Dermis microvascular lymphatic vessel endothelial cell (primary cell): ENCODE data around the gene CORIN. TPM values are rescaled to one million over a fixed set of nuclear protein-coding genes. Genes with fewer than 3 reads are reported as not detected.

ENCODE experiments used
- DNase-seq, 2 donors: peaks; one replicate each; pipeline versions ENCODE4 v3.0.0 to v3.0.0-alpha.2; 2010; ENCODE audit warnings: low read depth in 2 of 2
- total RNA-seq: library from RNA; depleted of rRNA; stranded (reverse); fragments of >200 nt; gene quantifications from 2 replicates; pipeline ENCODE4 v1.2.1, GENCODE V29; 2014

Gene CORIN
- total RNA-seq, 1 donor from 2014 or later = under 0.01 TPM

DNA sequence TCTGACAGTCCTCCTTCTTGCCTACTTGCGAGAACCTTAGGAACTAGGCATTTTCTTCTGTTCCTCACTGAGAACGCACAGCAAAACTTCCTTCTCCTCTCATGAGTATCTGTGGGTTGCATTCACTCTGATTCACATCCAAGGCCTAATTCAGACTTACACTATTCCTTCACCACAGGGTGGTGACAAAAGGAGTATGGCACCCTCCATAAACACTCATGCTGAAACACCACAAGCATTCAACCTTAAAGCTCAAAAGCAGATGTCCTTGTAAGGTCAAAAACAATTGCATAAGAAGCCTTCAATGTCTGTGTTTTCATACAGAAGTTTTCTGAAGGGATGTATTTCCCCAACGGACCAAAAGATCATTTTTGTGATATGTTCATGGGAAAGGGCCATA lies 147.3 kb downstream of the CORIN start:
- DNase-seq = no peak

GRCh38 chr4:47686294-47686872 lies 151.5 kb downstream of the CORIN start:
- peak; percentile 22 to 59 for DNase-seq

DNA sequence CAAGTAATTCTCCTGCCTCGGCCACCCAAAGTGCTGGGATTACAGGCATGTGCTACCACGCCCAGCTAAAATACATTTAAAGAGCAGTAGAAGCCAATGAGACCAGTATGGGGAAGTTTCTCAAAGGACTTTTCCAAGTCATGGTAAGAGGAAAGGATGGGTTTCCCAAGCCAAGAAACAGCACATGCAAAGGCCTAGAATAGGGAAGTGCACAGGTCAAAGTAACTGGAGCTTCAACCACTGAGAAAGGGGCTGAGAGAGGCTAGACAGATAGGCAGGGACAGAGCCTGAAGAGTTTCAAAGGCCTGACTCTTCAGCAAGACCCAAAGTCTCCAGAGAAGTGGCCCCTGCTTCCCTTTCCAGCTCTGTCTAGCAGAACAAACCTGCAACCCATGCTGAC lies 162.1 kb downstream of the CORIN start:
- DNase-seq = no peak

DNA sequence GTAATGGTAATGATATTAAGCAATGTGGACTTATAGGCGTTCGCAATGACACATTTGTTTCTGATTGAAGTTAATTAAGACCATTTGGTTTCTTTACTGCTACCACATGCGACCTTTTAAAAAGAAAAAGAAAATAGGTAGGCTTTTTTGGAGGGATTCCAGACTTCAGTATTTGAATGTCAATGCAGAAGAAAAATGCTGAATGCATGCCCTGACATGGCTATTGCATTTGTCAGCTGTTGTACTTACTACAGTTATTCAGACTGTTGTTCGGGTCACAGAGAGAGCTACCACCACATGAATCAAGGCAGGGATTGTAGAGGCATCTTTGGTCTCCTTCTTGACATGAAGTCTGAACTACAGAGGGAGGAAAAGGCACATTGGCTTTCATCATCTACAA lies 163.7 kb downstream of the CORIN start:
- no peak for DNase-seq

DNA sequence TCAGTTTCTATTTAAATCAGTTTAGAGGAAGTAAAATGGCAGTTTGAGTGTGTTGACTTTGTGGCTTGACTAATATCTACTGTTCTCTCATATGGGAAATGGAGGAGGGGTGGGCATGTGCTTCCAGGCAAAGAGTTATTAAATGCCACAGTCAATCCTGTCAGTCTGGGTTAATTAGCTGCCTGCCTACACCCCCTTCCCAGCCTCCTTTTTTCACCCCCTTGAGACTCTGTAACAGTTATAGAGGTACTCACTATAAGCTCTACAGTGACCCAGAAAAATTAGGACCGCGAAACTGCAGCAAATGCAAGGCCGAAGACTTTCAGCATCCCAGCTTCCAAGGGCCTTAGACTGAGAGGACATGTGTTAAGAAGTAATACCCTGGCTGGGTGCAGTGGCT lies 165.2 kb downstream of the CORIN start:
- no peak for DNase-seq

- DNase-seq = no peak
These were observed 167.9 kb downstream of the CORIN start for GRCh38 chr4:47669946-47670345.

DNA sequence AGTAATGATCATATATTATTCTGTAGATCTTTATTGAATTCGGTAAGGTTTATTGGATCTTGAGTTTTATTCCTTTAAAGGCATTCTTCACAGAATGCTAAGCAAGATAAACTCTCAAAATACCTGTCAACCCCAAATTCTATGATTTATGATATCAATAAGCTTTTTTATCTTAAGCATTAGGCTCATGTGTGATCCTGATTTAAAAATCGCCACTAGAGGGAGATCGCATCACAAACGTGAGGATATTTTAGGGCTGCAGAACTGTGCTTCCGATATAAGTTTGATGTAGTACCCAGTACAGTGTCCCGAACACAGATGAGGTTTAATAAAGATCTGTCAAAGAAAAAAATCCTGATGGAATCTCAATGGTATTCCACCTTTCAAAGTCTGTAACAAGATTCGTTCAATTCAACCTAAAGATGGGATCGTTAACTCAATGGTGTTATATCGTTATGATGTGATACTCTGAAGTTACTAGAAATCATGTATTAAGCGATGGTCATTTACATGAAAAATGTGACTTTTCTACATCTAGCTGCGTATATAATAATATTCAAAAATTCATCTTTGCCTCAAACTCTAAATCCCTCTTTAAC lies 169.0 kb downstream of the CORIN start:
- DNase-seq = peak; percentile 38 to 56

DNA sequence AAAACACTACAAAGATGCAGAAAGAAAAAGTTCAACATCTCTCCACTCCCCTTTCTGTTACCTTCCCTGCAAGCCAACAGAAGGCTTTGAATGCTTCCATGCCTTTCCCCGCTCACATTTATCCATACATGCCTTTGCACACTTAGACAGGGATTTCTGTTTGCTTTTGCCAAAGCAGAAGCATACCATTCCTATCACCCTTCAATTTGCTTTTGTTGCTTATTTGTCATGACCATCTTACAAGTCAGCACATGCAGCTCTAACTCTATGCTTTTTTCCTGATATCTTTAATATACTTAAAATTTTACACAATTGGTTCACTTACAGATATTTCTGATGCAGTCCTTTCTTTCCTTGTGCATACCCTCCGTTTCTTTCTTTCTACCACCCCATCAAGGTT lies 169.6 kb downstream of the CORIN start:
- DNase-seq = no peak

DNA sequence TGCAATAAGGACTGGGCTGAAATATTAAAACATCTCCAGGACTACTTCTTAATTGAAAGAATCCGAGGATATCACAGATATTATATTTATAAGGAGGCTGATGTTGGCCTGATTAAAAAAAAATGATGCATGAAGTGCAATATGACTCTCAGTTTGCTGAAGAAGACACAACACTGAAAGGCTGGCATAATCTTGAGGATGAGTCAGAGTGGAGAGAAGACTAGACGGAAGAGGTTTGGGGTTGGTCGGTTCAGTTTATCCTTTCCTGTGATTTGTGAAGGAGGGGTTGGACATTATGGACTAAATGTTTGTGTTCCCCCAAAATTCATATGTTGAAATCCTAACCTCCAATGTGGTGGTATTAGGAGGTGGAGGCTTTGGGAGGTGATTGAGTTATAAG lies 170.3 kb downstream of the CORIN start:
- DNase-seq = no peak

DNA sequence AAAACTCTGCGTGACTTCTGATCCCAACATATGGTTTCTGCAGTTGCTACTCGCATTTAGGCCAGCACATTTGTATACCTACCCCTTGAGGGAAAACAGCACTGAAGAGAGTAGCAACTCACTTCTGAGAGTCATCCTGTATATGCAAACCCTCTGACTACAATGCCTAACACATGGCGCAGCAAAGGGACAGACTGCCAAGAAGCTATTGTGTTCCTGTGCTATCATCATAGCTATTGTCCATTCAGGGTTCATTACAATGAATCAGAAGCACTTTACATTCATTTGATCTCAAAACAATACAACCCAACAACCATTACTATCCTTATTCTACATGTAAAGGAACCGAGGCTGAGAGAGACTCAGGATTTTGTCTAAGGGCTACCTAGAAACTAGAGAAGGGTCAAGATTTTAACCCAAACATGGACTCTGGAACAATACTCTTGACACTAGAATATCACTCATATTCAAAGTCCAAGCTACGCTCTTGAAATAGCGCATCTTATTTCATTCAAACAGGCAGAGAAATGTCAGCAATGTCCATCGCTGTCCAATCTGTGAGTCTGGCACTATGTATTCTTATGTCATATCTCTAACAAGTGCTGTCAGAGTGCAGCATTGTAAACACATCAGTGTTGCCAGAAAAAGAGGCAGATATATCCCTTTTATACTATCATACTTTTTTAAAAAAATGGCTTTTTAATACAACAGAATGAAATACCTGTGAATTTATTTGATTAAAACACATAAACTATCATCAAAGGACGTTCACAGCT lies 173.6 kb downstream of the CORIN start:
- no peak for DNase-seq

- DNase-seq = peak in 1 of 2 donors; percentile 22
These were observed 174.9 kb downstream of the CORIN start for GRCh38 chr4:47662975-47663374.

GRCh38 chr4:47661741-47662140 lies 176.1 kb downstream of the CORIN start:
- DNase-seq = no peak

GRCh38 chr4:47659342-47659741 lies 178.5 kb downstream of the CORIN start:
- no peak for DNase-seq

GRCh38 chr4:47654972-47655693 lies 182.7 kb downstream of the CORIN start:
- no peak for DNase-seq

GRCh38 chr4:47652092-47652491 lies 185.8 kb downstream of the CORIN start:
- no peak for DNase-seq

GRCh38 chr4:47651231-47651630 lies 186.6 kb downstream of the CORIN start:
- DNase-seq = no peak

DNA sequence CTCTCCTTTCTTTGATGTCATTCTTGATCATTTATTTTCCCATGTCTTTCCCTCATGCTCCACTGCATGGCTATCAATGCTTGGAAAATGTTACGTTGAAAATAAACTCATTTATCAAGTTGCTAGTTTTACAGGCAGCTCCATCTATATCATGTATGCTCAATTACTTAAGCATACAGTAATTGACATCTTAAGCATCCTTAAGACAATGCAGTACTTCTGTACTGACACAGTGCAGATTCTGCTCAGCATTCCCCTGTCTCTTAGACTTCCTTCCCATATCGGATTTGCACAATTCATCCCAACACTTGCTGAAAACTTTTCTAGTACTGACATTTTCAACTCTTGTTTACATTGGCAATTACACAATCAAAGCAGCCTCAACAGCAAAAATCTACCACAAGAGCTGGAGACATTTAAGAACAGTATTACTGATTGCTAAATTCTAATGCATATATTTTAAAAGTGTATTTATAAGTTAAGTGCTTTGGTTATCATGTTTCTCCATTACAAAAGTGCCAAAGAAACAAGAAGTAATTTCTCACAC lies 187.2 kb downstream of the CORIN start:
- DNase-seq = no peak

DNA sequence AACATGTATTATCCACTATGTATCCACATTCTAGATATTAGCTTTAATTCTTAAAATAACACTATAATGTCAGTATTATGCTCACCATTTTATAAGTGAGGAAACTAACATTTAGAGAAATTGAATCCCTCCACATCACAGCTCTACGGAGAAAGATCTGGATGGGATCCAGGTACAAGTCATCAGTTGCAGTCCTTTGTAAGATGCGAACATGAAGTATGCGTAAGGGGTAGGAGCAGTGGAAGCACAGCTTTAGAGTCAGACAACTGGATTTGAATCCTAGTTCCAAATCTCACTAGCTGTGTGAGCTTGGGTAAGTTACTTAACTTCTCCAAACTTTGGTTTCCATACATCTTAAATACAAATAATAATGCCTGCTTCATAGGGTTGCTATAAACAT lies 190.3 kb downstream of the CORIN start:
- no peak for DNase-seq

DNA sequence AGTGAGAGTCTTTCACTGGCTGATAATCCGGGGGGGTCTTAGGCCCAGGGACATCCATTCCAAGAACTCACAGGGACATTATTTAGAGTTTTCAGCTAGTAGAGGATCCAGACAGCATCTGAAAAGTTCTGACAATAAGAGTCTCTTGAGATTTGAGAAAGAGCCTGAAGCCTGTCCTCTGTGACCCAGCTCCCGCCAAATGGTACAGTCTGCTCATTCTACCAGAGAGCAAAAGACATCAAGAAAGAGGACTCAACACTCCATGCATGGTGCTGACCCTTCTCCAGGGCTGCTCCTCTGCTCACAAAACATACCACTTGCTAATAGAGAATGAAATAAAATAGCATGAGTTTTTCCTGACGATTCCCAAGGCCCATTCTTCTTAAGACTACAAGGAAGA lies 190.8 kb downstream of the CORIN start:
- no peak for DNase-seq

GRCh38 chr4:47646372-47646771 lies 191.5 kb downstream of the CORIN start:
- no peak for DNase-seq

- no peak for DNase-seq
These were observed 194.0 kb downstream of the CORIN start for GRCh38 chr4:47643845-47644244.
